ENCODE data around the gene CDK14. TPM values are rescaled to one million over a fixed set of nuclear protein-coding genes. Genes with fewer than 3 reads are reported as not detected.

The CDK14 gene
- total RNA-seq, 2 experiments from 2014 or later: 0.05 to 0.27 TPM

DNA sequence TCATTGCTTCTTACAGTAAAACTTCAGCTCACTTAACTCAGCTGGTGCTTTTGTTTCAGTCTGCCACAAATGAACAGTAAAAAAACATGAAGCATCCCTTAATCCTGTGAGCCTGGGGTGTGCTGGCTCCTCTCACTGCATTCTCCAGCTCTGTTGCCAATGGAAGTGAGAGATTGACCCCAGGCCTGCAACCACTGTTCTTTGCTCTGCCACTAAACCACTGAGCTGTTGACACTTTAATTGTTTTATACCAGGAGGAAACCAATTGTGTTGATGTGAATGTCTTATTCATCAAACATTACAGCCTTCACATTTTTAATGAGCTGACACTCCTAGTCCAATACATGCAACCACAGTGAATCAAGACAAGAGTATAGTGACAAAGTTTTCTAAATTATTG, 598.7 kb downstream of the CDK14 start:
- H3K4me1 Mint-ChIP-seq (ENCODE audit: low read depth): no peaks in the 10 kb centered on the region
- DNase-seq (no peak), ATAC-seq (no peak)
- TF ChIP-seq, protein P1, sequence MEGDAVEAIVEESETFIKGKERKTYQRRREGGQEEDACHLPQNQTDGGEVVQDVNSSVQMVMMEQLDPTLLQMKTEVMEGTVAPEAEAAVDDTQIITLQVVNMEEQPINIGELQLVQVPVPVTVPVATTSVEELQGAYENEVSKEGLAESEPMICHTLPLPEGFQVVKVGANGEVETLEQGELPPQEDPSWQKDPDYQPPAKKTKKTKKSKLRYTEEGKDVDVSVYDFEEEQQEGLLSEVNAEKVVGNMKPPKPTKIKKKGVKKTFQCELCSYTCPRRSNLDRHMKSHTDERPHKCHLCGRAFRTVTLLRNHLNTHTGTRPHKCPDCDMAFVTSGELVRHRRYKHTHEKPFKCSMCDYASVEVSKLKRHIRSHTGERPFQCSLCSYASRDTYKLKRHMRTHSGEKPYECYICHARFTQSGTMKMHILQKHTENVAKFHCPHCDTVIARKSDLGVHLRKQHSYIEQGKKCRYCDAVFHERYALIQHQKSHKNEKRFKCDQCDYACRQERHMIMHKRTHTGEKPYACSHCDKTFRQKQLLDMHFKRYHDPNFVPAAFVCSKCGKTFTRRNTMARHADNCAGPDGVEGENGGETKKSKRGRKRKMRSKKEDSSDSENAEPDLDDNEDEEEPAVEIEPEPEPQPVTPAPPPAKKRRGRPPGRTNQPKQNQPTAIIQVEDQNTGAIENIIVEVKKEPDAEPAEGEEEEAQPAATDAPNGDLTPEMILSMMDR (IDR thresholded peaks at IDR 0.05): no peak
- no peaks in the 10 kb centered on the region for H3K36me3 Mint-ChIP-seq (ENCODE audit: low read depth)
- H3K27ac Mint-ChIP-seq: no peak overlapping the region
- CTCF ChIA-PET: no interaction called here
- intact Hi-C loops (cut with micrococcal nuclease): no loop called here
- POLR2A ChIA-PET: no interaction called here
- no peak overlapping the region for H3K4me3 Mint-ChIP-seq
- no peaks in the 10 kb centered on the region for H3K9me3 Mint-ChIP-seq
- no peaks in the 10 kb centered on the region for H3K27me3 Mint-ChIP-seq

DNA sequence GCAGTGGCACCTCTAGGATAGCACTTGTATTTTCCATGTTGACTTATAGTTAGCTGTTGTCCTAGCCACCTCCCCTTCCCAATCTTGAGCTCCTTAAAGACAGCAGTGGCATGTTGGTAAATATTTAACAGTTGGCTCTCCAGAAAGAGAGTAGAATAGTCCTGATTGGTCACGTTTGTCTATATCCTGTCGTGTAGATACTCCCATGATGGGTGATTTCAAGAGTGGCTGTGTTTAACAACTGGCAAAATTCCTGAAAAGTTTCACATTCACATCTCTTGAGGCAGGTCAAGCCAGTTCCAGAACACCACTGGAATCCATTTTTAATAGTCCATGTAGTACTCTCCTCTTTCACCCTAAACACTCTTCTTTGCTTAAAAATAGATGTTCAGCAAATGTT, 599.9 kb downstream of the CDK14 start:
- no peak for DNase-seq
- H3K36me3 Mint-ChIP-seq (ENCODE audit: low read depth): no peaks in the 10 kb centered on the region
- intact Hi-C loops (cut with micrococcal nuclease): no loop called here
- no peaks in the 10 kb centered on the region for H3K9me3 Mint-ChIP-seq
- TF ChIP-seq, protein P1 (IDR thresholded peaks at IDR 0.05): no peak
- no peaks in the 10 kb centered on the region for H3K4me1 Mint-ChIP-seq (ENCODE audit: low read depth)
- POLR2A ChIA-PET: interaction anchor here (0.6 kb wide), 1 partner anchor 606 kb away, joined by 4 read pairs; no protein-coding TSS in a partner anchor
- H3K27ac Mint-ChIP-seq: no peak overlapping the region
- no peak for ATAC-seq
- CTCF ChIA-PET: no interaction called here
- no peaks in the 10 kb centered on the region for H3K27me3 Mint-ChIP-seq
- H3K4me3 Mint-ChIP-seq: no peak overlapping the region

DNA sequence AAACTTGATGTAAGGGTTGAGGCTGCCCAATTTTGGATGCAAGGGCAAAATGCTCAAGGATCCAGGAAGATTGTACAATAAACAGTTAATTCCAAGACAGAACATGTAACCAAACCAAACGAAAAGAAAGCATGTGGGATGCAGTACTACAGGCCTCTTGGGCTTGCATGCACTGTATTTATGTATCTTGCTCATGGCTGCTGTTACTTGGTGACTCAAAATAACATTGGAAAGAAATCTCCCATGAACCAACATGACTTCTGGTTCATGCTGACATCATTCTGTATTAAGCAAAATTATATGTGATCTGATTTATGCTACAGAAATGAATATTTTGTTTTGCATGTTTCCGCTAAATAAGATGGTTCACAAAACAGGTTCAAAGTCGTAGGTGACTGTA, 602.2 kb downstream of the CDK14 start:
- no peak for ATAC-seq
- H3K4me1 Mint-ChIP-seq (ENCODE audit: low read depth): no peaks in the 10 kb centered on the region
- ChIA-PET POLR2A (no interaction called here), CTCF (no interaction called here)
- no peaks in the 10 kb centered on the region for H3K9me3 Mint-ChIP-seq
- H3K4me3 Mint-ChIP-seq: no peak overlapping the region
- peaks cover 1% of the 10 kb centered on the region for H3K27me3 Mint-ChIP-seq
- no peaks in the 10 kb centered on the region for H3K36me3 Mint-ChIP-seq (ENCODE audit: low read depth)
- H3K27ac Mint-ChIP-seq: no peak overlapping the region
- TF ChIP-seq, protein P1 (IDR thresholded peaks at IDR 0.05): no peak
- intact Hi-C loops (cut with micrococcal nuclease): no loop called here
- no peak for DNase-seq

DNA sequence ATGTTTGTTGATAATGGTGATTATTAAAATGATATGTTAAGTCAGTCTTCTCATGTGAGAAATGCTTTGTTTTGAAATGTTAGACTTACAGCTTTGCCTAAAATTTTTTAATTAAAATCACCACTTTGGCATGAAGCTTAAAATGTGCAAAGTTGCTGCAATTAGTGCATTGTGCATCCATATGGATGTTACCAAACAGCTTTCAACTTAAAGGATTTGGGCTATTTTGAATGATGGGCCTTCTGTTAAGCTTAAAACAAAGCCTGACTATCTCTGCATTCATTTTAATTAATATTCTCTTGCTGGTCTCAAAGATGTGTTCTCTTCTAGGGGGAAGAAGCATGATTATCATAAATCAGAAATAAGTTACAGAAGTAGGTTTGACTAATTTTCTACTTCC, 603.5 kb downstream of the CDK14 start:
- Mint-ChIP-seq H3K4me3 (no peak overlapping the region), H3K4me1 (ENCODE audit: low read depth) (no peaks in the 10 kb centered on the region)
- CTCF ChIA-PET: no interaction called here

DNA sequence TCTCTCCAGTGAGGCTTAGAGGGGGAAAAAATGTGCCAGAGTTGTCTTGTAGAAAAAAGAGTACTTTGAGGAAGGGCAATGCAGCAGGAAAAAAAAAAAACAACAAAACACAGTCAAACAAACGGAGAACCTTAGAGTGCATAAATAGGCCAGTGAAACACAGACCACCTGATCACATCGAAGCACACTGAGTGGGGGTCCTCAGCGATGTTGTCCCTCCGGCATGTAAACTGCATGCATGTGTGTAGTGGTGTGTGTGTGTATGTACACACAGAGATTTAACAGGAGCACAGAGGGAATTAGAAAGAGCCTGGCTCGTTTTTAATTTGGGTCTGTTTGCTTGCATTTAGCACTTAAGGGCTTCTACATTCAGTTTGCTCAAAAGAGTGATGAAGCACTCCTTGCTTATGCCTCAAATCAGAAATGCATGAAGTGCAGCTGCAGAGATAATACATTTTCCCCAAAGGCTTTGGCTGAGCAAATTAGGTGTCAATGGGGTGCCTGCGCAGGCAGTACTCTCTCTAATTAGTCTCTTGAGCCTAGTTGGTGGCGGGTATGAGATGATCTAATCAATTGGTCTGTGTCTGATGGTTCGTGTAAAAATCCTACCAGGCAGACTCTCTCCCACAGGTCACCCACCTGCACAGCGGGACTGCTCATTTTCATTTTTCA, 605.5 kb downstream of the CDK14 start:
- CTCF ChIA-PET: no interaction called here
- DNase-seq (no peak), ATAC-seq (no peak)
- no peak overlapping the region for H3K4me3 Mint-ChIP-seq
- H3K4me1 Mint-ChIP-seq (ENCODE audit: low read depth): no peaks in the 10 kb centered on the region
- no peak overlapping the region for H3K27ac Mint-ChIP-seq
- TF ChIP-seq, protein P1 (IDR thresholded peaks at IDR 0.05): no peak
- H3K27me3 Mint-ChIP-seq: peaks cover 1% of the 10 kb centered on the region
- POLR2A ChIA-PET: no interaction called here
- peaks cover 1% of the 10 kb centered on the region for H3K9me3 Mint-ChIP-seq
- H3K36me3 Mint-ChIP-seq (ENCODE audit: low read depth): no peaks in the 10 kb centered on the region
- intact Hi-C loops (cut with micrococcal nuclease): no loop called here

More for the DNA sequence above, 603.5 kb downstream of the CDK14 start:
- TF ChIP-seq, protein P1 (IDR thresholded peaks at IDR 0.05): no peak
- no peak for ATAC-seq
- H3K27ac Mint-ChIP-seq: no peak overlapping the region
- peaks cover 1% of the 10 kb centered on the region for H3K27me3 Mint-ChIP-seq
- no peak for DNase-seq
- H3K36me3 Mint-ChIP-seq (ENCODE audit: low read depth): no peaks in the 10 kb centered on the region
- H3K9me3 Mint-ChIP-seq: no peaks in the 10 kb centered on the region
- intact Hi-C loops (cut with micrococcal nuclease): no loop called here
- POLR2A ChIA-PET: no interaction called here
